Neural crest cell (in vitro differentiated cells): ENCODE data around the gene SLC6A18. TPM values are rescaled to one million over a fixed set of nuclear protein-coding genes. Genes with fewer than 3 reads are reported as not detected.
A peak's percentile ranks its signal among the peaks of the same experiment; 100 is the strongest.
"Not testable (repeated sequence)": the region's sequence is repeated elsewhere in the genome, so short reads cannot be mapped to it uniquely, and the experiment has no call there.

Experiments
- DNase-seq: peaks from one replicate; pipeline ENCODE4 v3.0.0; 2021; ENCODE audit warnings: low read depth, mixed read lengths, low spot score
- H3K27ac Mint-ChIP-seq: one replicate; pipeline ENCODE4 v1.8.0; 2021; ENCODE audit warnings: mild to moderate bottlenecking, mixed read lengths; ENCODE audit not compliant: unreplicated experiment
- H3K27me3 Mint-ChIP-seq: 2 replicates; pipeline ENCODE4 v1.8.0; 2021; ENCODE audit warnings: low read depth, mild to moderate bottlenecking, mixed read lengths
- H3K36me3 Mint-ChIP-seq: 2 replicates; pipeline ENCODE4 v1.8.0; 2021; ENCODE audit warnings: low read depth, mild to moderate bottlenecking, mixed read lengths
- H3K4me1 Mint-ChIP-seq: 2 replicates; pipeline ENCODE4 v1.8.0; 2021; ENCODE audit warnings: mixed read lengths
- H3K4me3 Mint-ChIP-seq: one replicate; pipeline ENCODE4 v1.8.0; 2021; ENCODE audit warnings: mild to moderate bottlenecking, mixed read lengths
- H3K9me3 Mint-ChIP-seq: 2 replicates; pipeline ENCODE4 v1.8.0; 2021; ENCODE audit warnings: mixed read lengths
- total RNA-seq: library from RNA; stranded (reverse); gene quantifications from 2 replicates; pipeline ENCODE4 v1.2.1, GENCODE V29; 2021
- TF ChIP-seq, protein P1 (sequence below): fragments of 200-600 bp; sonication (generic); conservative IDR thresholded peaks from 2 replicates; pipeline ENCODE4 v1.5.0; 2021; ENCODE audit warnings: antibody characterized with exemption, mild to moderate bottlenecking

The SLC6A18 gene
- total RNA-seq, 1 donor from 2014 or later: not detected

DNA sequence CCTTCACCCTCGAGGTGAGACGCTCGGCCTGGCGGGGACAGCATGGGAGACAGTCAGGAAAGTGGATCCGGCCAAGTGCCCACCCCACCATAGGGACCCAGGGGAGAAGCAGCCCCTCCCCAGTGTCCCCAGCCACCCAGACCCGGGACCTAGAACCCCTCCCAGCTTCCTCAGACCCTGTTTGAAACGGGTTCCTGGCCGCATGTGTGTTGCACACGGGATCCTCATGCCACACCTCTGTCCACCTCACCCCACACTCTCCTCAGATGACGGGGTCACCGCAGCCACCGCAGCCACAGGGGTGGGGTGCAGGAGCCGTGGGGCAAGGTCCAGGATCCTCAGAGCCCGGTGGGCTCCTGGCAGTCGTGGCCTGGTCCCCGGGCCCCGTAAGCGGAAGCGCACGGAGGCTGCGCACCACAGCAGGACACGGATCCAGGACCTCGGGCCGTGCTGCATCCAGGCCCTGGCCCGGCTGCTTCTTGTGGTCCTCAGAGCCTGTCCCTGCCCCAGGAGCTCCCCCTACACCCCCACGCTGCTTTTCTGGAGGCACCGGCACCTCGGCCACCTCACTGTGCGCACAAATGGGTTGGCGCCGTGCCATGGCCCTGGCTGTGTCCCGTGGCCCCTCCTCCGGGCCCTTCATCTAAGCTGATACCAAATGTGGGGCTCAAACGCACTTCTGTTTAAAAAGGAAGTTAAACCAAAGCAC is 54.4 kb downstream of the SLC6A18 start:
- Mint-ChIP-seq H3K4me3 (no peak overlapping the region), H3K27ac (no peak overlapping the region), H3K4me1 (no peaks in the 10 kb centered on the region), H3K9me3 (no peaks in the 10 kb centered on the region), H3K36me3 (no peaks in the 10 kb centered on the region), H3K27me3 (no peaks in the 10 kb centered on the region)
- no peak for DNase-seq
- TF ChIP-seq, protein P1, sequence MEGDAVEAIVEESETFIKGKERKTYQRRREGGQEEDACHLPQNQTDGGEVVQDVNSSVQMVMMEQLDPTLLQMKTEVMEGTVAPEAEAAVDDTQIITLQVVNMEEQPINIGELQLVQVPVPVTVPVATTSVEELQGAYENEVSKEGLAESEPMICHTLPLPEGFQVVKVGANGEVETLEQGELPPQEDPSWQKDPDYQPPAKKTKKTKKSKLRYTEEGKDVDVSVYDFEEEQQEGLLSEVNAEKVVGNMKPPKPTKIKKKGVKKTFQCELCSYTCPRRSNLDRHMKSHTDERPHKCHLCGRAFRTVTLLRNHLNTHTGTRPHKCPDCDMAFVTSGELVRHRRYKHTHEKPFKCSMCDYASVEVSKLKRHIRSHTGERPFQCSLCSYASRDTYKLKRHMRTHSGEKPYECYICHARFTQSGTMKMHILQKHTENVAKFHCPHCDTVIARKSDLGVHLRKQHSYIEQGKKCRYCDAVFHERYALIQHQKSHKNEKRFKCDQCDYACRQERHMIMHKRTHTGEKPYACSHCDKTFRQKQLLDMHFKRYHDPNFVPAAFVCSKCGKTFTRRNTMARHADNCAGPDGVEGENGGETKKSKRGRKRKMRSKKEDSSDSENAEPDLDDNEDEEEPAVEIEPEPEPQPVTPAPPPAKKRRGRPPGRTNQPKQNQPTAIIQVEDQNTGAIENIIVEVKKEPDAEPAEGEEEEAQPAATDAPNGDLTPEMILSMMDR: no peak

DNA sequence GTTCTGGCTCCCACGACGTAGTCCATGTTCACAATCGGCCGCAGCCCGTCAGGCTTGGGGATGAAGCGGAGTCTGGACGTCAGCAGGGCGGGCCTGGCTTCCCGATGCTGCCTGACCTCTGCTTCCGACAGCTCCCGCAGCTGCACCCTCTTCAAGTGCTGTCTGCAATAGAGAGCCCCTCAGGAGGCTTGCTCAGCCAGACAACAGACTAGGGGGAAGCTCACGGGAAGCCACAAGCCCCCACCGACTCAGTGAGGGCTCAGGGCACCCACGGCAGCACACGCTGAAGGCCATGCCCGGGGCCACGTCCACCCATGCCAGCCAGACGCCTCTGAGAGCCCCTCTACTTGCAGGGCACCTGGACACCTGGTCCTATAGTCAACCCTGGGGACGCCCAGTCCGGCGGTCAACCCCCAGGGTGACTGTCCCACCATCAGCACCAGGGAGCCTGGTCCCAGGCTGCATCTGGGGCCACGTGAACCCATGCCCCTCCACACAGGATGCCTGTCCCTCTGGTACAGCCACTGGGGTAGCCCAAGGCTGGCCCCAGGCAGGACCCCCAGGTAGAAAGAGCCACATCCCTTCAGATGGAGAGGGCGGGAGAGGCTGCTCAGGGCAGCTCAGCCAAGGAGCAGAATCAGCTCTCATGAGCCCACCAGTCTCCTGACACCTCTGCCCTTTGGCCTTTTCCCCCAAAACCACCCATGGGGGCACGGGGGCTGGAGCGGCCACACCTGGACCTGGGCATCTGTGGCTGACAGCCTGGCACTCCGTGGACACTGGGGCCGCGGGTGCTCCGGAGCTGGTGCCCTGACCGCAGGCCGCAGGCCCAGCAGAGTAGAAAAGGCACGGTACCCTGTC is 55.2 kb downstream of the SLC6A18 start:
- Mint-ChIP-seq H3K9me3 (no peaks in the 10 kb centered on the region), H3K27me3 (no peaks in the 10 kb centered on the region)

DNA sequence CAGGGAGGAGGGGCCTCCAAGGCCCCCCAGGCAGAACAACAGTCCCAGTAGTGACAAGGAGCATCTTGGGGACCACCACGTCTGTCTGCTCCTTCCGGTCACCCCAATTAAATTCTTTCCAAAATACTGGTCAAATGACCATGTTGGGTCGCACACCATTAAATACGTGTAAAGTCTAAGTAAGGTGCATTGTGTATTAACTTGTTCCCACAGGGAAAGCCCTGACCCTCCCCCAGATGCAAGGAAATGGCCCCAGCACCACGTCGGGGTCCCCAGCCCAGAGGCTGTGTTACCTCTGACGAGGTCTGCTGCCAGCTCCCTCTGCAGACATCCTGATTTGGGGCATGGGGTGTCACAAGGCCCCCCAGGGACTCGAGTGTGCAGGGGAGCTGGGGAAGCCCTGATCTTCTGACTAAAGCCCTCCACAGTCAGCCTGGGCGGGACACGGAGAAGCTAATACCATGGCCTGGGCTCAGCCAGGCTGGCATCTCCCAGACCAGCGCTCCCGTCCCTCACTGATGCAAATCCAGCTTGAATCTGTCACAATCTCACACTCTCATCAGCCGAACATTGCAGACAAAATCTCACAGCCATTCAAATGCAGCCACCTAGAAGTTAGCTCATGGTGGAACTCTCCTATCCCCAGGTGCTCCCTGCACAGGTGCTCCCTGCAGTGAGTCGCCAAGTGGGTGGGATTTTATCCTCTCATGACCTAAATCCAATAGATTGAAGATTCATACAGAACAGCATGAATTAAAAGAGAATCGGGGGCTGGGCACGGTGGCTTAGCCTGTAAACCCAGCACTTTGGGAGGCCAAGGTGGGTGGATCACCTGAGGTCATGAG is 56.1 kb downstream of the SLC6A18 start:
- Mint-ChIP-seq H3K9me3 (no peaks in the 10 kb centered on the region), H3K27ac (peak overlapping the region; percentile 84), H3K27me3 (no peaks in the 10 kb centered on the region), H3K4me3 (no peak overlapping the region), H3K36me3 (no peaks in the 10 kb centered on the region), H3K4me1 (no peaks in the 10 kb centered on the region)
- no peak for DNase-seq
- TF ChIP-seq, protein P1: no peak

More for the DNA sequence above, 55.2 kb downstream of the SLC6A18 start:
- DNase-seq: no peak
- H3K27ac Mint-ChIP-seq: no peak overlapping the region
- TF ChIP-seq, protein P1: no peak
- H3K36me3 Mint-ChIP-seq: no peaks in the 10 kb centered on the region
- no peak overlapping the region for H3K4me3 Mint-ChIP-seq
- no peaks in the 10 kb centered on the region for H3K4me1 Mint-ChIP-seq

DNA sequence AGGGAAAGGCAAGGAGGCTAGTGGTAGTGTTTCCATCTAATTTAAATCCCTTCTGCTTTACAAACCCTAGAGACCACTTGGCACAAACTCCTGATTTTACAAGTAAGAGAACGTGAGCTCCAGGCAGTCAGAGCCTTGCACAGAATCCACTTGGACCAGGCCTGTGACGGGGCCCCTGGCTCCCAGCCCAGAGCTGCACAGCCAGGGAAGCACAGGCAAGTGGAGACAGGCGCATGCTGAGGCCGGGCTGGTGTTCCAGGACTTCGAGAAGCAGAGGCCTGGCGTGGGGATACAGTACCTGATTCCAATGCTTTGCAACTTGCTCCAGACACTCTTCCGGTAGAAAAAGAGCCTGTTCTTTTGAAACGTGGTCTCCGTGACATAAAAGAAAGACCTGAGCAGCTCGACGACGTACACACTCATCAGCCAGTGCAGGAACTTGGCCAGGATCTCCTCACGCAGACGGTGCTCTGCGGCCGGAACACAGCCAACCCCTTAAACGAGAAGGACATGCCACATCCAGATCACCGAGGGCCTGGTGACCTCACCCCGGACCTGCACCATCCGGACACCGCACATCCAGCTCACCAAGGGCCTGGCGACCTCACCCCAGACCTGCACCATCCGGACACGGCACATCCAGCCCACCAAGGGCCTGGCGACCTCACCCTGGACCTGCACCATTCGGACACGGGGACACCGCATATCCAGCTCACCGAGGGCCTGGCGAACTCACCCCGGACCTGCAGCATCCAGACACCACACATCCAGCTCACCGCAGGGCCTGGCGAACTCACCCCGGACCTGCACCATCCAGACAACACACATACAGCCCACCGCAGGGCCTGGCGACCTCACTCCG is 57.2 kb downstream of the SLC6A18 start:
- H3K27me3 Mint-ChIP-seq: no peaks in the 10 kb centered on the region
- H3K9me3 Mint-ChIP-seq: no peaks in the 10 kb centered on the region
- no peaks in the 10 kb centered on the region for H3K36me3 Mint-ChIP-seq
- TF ChIP-seq, protein P1: no peak
- no peaks in the 10 kb centered on the region for H3K4me1 Mint-ChIP-seq
- H3K27ac Mint-ChIP-seq: no peak overlapping the region
- DNase-seq: no peak
- H3K4me3 Mint-ChIP-seq: no peak overlapping the region

DNA sequence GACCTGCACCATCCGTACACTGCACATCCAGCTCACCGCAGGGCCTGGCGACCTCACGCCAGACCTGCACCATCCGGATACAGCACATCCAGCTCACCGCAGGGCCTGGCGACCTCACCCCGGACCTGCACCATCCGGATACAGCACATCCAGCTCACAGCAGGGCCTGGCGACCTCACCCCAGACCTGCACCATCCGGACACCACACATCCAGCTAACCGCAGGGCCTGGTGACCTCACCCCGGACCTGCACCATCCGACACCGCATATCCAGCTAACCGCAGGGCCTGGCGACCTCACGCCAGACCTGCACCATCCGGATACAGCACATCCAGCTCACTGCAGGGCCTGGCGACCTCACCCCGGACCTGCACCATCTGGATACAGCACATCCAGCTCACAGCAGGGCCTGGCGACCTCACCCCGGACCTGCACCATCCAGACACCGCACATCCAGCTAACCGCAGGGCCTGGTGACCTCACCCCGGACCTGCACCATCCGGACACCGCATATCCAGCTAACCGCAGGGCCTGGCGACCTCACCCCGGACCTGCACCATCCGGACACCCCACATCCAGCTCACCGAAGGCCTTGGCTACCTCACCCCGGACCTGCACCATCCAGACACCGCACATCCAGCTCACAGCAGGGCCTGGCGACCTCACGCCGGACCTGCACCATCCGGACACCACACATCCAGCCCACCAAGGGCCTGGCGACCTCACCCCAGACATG is 58.0 kb downstream of the SLC6A18 start:
- H3K36me3 Mint-ChIP-seq, DNase-seq, H3K4me1 Mint-ChIP-seq: not testable (repeated sequence)

DNA sequence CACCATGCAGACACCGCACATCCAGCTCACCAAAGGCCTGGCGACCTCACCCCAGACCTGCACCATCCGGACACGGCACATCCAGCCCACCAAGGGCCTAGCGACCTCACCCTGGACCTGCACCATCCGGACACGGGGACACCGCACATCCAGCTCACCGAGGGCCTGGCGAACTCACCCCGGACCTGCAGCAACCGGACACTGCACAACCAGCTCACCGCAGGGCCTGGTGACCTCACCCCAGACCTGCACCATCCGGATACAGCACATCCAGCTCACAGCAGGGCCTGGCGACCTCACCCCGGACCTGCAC is 58.5 kb downstream of the SLC6A18 start:
- not testable (repeated sequence) for H3K36me3 Mint-ChIP-seq, DNase-seq, H3K4me1 Mint-ChIP-seq, H3K27me3 Mint-ChIP-seq, H3K4me3 Mint-ChIP-seq, H3K9me3 Mint-ChIP-seq
- H3K27ac Mint-ChIP-seq: peak overlapping the region; percentile 6

More for the DNA sequence above, 58.0 kb downstream of the SLC6A18 start:
- H3K27ac Mint-ChIP-seq: peak overlapping the region; percentile 6
- not testable (repeated sequence) for H3K4me3 Mint-ChIP-seq, H3K27me3 Mint-ChIP-seq, H3K9me3 Mint-ChIP-seq

DNA sequence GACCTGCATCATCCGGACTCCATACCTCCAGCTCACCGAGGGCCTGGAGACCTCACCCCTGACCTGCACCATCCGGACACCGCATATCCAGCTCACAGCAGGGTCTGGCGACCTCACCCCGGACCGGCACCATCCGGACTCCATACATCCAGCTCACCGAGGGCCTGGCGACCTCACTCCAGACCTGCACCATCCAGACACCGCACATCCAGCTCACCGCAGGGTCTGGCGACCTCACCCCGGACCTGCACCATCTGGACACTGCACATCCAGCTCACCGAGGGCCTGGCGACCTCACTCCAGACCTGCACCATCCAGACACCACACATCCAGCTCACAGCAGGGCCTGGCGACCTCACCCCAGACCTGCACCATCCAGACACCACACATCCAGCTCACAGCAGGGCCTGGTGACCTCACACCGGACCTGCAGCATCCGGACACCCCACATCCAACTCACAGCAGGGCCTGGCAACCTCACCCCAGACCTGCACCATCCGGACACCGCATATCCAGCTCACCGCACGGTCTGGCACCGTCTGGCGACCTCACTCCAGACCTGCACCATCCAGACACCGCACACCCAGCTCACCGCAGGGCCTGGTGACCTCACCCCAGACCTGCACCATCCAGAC is 59.3 kb downstream of the SLC6A18 start:
- not testable (repeated sequence) for H3K4me1 Mint-ChIP-seq, H3K27ac Mint-ChIP-seq, H3K4me3 Mint-ChIP-seq, H3K9me3 Mint-ChIP-seq, H3K36me3 Mint-ChIP-seq, H3K27me3 Mint-ChIP-seq, DNase-seq
